GM21737 (cell line): ENCODE results near the gene KCTD3.

Source experiments
- ATAC-seq: cut with Tn5 transposase; IDR thresholded peaks from one replicate; pipeline ENCODE4 v1.9.1; 2021; ENCODE audit warnings: mild to moderate bottlenecking, moderate library complexity; ENCODE audit not compliant: unreplicated experiment

The KCTD3 gene

GRCh38 chr1:215605011-215605621, 38.0 kb downstream of the KCTD3 start:
- no peak for ATAC-seq

GRCh38 chr1:215606036-215606435, 38.9 kb downstream of the KCTD3 start:
- no peak for ATAC-seq

- no peak for ATAC-seq
Observed at GRCh38 chr1:215606564-215607168, 39.6 kb downstream of the KCTD3 start.

GRCh38 chr1:215607412-215607811, 40.3 kb downstream of the KCTD3 start:
- ATAC-seq: no peak

- ATAC-seq: no peak
Observed at GRCh38 chr1:215608646-215609045, 41.5 kb downstream of the KCTD3 start.

- ATAC-seq: no peak
Observed at GRCh38 chr1:215612391-215612790, 45.3 kb downstream of the KCTD3 start.

GRCh38 chr1:215617979-215618378, 50.9 kb downstream of the KCTD3 start:
- ATAC-seq: no peak

GRCh38 chr1:215623162-215623561, 56.1 kb downstream of the KCTD3 start:
- ATAC-seq: no peak

- ATAC-seq: no peak
Observed at GRCh38 chr1:215625949-215626348, 58.8 kb downstream of the KCTD3 start.

- no peak for ATAC-seq
Observed at GRCh38 chr1:215631040-215631439, 63.9 kb downstream of the KCTD3 start.

- ATAC-seq: no peak
Observed at GRCh38 chr1:215631489-215631888, 64.4 kb downstream of the KCTD3 start.

GRCh38 chr1:215635827-215636226, 68.7 kb downstream of the KCTD3 start:
- no peak for ATAC-seq

GRCh38 chr1:215636258-215636965, 69.3 kb downstream of the KCTD3 start:
- no peak for ATAC-seq

GRCh38 chr1:215637041-215637573, 70.0 kb downstream of the KCTD3 start:
- no peak for ATAC-seq

GRCh38 chr1:215640429-215641148, 73.5 kb downstream of the KCTD3 start:
- no peak for ATAC-seq

GRCh38 chr1:215643592-215644321, 76.7 kb downstream of the KCTD3 start:
- ATAC-seq: no peak

- no peak for ATAC-seq
Observed at GRCh38 chr1:215645182-215645581, 78.1 kb downstream of the KCTD3 start.

GRCh38 chr1:215645861-215646260, 78.8 kb downstream of the KCTD3 start:
- ATAC-seq: no peak

GRCh38 chr1:215647738-215648137, 80.6 kb downstream of the KCTD3 start:
- ATAC-seq: no peak

GRCh38 chr1:215648957-215649356, 81.9 kb downstream of the KCTD3 start:
- ATAC-seq: no peak
